HG02884 (cell line): ENCODE measurements around the gene NT5E.
A peak's percentile ranks its signal among the peaks of the same experiment; 100 is the strongest.

Source experiments
- ATAC-seq: cut with Tn5 transposase; IDR thresholded peaks from one replicate; pipeline ENCODE4 v1.9.1; 2021; ENCODE audit warnings: mild to moderate bottlenecking, moderate library complexity; ENCODE audit not compliant: unreplicated experiment

The NT5E gene

DNA sequence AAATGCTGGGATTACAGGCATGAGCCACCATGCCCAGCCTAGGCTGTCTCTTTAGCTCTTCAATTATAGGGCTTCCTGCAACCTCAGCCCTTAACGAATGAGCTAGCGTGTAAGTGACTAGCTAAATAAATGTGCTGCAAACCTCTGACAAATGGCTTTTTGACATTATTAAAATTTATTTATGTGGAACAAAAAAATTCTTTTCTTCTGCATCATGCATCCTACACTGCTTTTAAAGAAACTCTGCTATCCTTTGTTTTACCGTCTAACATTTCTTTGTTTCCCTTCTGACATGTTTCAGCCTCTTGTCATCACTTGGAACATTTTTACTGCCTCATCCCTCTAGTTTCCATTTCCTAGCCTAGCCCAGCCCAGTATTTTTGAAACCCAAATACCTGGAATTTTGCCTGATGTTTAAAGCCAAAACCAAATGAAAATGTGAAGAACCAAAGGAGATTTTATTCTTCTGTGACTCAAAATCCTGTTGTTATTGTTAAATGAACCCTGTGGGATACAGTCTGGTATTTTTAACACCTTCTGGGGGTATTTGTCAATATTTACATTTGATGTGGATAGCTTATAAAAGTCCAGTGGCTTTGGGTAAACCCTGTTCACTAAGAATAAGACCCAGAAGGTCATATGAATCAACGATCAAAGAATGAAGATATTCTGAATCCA is 9.5 kb downstream of the NT5E start:
- no peak for ATAC-seq

DNA sequence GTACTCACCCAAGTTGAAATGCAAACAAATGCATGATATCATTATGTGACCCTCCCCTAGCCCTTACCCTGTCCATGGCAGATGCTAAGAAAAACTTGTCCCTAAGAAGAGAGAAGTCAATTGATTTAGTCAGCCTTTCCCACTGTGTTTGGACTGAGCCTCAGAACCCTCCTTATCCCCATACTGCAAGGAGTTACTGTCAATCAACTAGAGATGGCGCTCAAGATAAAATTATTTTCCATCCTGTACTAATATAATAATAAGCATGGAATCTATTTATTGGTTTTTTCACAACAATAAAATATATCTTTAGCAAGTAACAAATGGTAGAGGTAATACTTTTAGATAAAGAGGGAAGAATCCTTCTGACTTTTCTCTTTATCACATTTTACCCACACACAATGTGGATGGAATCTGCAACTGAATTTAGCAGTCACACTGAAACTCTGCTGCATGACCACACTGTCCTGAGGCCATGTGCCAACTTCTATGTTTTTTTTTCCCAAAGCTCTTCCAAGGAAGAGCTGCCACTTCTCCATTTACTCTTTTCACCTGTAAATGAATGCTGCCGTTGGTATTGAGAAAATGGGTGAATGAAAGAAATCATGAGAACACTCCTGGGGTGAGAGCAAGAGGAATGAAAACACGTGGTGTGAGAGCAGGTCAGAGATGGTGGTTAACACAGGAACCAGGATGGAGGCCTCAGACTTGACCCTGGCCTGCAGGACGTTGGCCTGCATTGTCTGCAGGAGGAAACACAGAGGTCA is 10.5 kb downstream of the NT5E start:
- ATAC-seq: no peak

DNA sequence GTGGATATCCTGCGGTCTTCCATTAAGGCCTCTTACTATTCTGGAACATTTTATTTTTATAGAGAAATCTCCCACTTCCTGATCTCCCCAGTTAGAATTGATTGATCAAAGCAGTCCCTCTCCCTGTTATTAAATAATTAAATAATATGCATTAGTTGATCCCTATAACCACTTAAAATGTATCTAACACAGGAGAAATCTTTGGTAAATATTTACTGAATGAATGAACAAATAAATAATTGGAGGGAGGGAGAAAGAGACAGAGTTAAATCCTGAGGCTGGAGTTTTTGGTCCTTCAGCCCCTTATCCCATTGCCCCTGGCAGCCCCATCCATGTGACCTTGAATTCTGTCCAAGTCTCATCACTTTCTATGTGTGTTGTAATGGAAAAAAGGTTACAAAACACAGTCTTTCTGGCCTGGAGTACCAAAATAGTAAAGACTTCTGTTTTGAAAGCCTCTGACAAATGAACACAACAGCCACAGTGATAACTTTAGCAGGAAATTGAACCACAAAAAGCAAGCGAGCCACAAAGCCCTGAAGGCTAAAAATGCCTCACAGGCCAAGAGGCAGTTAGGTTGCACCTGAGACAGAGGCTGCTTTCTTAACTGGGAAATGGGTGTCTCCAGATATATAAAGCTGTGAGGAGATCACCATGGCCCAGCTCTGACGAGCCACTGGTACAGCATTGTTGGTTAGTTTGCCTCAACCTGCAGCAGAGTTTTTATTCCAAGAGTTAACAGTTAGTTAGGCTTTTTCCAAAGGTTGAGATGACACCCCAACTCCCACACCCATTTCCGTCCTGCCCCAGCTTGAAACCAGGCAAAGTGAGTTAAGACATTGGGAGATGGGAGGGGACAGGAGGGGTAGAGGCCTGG is 11.3 kb downstream of the NT5E start:
- ATAC-seq: peak; percentile 81

DNA sequence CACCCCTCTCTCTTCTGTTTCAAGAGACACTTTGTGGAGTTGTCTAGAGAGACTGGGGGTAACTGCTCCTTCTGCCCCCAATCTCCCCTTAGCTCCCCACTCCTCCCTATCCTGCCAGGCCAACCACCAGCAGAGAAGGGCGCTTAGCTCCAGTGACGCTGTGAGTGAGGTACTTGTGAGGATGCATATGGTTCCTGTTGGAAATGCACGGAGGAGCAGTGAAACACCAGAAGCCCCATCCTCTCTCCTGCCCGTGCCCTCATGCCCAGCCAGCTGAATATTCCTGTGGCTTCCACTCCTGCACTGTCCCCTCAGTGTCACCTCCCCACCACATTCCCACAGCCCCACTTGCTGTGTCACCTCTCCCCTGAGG is 11.9 kb downstream of the NT5E start:
- ATAC-seq: no peak

DNA sequence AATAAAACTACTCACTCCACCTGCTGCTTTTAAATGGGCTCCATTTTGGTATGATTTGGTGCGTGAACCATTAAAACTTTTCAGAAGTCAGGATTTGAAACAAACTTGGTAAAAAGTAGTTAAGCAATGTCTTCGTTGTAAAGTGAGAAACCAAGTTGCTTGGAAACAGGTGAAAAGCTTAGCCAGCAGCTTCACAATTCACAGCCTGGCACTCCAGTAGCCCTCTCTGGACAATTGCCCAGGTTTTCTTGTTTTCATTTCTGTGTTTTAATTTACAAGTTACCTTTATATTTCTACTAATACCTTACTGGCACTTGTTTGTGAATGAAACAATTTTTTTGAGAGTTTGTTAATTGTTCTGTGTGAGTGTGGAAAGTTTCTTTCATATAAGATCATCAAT is 12.8 kb downstream of the NT5E start:
- ATAC-seq: no peak

DNA sequence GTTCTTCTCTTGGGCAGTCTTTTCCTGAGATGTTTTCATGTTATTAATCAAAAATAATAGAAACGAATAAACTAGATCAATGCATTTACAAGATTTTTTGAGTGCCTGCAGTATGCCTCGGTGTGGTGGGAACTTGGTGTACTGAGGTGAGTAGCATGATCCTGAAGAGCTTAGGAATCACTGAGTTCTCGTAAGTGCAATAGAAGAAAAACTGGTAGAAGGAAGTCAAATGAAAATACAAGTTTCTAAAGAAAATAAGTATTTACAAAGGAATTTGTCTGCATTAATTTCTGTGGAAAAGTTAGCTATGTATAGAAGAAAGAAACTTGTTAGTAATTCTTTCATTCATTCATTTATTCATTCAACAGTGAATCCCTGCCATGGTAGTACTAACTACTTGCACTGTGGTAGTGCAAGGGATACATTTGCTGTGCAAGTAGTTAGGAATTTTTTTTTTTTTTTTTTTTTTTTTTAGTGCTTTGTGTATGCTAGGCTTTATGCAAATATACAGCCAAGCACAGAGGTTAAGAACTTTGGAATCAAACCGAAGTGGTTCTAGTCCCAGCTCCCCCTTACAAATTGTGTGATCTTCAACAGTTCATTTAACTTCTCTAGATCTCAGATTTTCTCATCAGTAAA is 13.9 kb downstream of the NT5E start:
- ATAC-seq: no peak

DNA sequence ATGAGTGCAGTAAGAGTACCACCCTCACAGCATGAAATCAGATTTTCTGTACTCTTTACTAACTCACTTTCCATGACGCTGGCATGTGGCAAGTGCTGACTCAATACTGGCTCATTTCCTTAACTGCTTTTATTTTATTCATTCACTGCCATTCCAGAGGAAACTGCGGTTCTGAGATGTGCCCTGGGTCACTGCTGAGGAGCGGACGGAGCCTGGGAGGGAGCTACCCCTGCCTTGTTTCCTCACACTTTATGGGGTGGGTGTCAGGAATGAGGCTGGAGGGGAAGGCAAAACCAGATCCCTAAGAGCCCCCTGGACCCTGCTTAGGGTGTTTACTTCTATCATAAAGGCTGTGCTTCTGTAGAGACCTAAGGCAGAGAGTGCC is 14.4 kb downstream of the NT5E start:
- no peak for ATAC-seq

DNA sequence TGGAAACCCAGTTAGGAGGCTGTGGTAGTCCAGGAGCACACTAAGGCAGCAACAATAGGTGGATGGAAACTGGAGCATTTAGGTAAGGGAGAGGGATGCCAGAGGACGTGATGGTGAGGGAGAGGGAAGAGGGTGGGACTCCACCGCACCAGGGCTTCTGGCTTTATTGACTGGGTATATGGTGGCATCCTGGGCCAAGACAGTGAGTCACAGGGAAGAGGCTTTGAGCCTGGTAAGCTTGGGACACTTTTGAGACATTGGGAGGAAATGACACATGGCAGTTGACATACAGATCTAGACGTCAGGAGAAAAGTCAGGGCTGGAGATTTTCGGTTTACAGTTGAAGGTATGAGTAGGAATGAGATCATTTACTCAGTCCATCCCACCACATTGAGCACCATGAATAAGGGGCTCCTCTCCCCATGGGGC is 14.9 kb downstream of the NT5E start:
- ATAC-seq: no peak

DNA sequence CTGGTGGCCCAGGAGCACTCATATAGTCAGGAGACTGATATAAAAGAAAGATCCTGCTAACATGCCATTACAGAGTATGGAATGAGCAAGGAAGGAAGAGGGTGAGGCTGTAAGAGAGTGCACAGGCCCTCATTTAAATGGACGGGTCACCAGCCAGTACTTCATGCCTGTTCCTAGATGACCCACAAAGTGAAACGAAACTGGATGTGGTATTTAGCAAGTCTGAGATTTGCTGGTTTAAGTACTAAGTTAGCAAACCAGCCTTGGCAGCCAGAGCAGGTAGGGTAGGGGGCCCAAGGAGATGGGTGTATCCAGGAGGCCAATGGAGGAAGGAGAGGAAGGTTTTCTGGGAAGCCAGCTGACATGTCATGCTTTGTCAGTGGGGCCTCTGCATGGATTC is 15.9 kb downstream of the NT5E start:
- peak; percentile 32 for ATAC-seq

DNA sequence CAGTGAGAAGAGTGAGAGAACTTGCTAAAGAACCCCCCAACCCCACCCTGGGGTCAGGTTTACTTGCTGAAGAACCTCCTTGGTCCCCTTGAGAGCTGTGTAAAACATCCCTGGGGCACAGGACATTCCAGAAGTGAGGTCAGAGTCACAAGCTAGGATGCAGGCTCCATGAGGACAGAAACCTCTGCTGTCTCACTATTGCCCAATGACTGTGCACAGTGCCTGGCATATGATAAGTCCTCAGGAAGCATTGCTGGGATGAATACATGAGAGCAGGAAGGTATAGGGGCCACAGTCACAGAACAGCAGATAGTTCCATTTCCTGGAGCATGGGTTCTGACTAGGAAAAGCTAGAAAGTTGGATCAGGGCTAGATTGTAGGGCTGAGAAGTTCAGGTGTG is 18.4 kb downstream of the NT5E start:
- no peak for ATAC-seq

DNA sequence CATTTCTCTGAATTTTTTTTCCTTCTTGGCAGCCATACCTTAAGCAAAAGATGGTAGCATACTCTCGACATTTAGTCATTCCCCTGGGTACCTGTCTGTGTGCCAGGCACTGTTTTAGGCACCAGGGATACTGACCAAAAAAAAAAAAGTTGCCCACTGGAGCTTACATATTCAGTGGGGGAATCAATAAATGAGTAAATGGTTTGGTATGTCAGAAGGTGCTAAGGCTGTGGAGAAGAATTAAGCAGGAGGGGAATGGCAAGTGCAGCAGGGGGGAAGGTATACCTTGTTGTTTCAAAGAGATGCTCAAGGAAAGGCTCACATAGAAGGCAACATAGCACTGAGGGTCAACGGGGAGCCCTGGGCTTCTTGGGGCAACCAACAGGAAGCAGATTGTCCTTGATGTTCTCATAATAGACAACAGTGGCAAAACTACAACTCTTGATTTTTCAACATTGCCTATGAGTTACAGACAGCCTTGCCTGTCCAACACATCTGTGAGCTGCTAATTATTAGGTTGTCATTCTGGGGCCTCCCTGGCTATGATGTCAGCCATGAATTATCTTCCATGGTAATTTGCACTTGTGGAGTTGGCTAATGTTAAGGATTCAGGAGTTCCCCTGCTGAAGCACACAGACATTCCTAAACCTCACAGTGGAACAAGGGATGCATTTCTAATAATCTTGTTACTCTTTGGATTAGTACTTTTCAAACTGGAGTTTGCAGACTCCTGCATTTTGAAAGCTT is 19.6 kb downstream of the NT5E start:
- ATAC-seq: no peak

DNA sequence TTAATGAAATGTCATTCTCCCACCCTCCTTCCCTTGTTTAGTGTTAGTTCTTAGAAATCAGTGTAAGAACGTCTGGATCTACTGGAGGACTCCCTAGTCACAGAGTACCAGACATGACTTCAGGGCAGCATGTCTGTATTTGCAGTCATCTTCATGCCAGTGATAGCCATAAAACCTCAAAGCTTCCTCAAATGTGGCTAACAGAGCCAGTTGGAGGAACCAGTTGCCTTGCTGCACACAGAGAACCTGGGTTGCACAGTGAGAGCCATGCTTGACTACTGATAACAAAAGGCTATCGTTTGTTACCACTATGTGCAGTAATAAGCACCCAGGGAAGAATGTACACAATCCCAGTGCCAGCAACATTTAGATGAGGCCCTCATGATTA is 20.1 kb downstream of the NT5E start:
- no peak for ATAC-seq

DNA sequence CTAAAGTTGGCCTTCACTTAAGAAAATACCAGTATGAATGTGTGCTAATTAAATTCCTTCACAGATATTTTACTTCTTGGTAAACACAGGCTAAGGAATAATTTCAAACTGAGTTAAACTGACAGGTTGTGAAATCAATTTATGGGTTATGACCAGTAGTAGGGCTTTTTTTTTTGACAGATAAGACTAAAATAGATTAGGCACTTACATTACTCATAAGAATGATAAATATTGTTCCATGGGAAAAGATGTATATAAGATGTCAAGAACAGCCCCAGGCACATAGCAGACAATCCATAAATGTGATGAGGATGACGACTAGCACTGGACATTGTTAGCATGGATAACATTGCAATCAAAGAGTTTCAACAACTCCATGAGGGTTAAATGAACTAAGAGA is 22.9 kb downstream of the NT5E start:
- ATAC-seq: no peak

DNA sequence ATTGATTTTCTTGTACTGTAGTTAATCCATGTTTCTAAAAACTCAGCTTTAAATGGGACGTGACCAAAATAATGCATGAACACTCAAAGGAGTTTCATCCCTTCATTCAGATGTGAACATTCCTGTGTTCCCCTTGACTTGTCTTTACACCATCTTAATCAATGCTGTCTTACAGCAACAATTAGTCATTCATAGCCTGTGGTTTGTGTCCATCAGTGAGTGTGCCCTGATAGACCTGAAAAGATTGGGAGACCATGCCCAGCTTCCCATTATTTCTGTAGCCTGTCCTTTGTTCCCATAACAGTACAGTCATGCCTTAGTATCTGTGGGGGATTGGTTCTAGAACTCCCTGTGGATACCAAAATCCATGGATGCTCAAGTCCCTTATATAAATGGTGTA is 23.9 kb downstream of the NT5E start:
- no peak for ATAC-seq

DNA sequence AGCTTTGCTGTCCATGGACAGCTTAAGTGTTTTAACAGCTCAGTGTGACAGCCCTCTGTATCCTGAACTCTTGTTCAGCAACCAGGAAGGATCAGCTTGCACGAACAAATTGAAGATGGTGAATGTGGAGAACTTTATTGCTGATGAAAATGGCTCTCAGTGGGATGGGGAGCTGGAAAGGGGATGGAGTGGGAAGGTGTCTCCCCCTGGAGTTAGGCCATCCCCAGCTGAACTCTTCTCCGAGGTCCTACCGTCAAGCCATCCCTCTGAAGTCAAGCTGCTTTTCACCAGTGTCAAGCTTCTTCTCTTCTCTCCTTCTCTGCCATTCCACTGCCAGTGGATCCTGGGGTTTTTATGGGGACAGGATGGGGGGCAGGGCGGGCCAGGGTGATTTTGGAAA is 26.6 kb downstream of the NT5E start:
- no peak for ATAC-seq

DNA sequence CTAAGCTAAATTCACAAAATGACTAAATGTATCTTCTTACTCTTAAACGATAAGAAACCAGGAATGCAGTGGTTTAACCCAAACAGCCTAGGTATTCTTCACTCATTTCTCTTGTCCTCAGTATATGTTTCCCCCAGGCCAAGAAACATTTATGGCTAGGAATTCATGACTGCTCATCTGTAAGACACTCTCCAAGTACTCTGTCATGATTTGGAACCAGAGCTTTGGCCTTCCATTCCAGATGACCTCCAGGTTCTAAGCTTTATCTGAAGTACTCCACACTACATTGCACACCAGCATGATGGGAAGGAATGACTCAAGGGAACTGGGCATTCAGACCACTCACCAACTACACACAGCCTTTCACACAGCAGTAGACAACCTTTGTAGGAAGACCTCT is 29.3 kb downstream of the NT5E start:
- no peak for ATAC-seq

DNA sequence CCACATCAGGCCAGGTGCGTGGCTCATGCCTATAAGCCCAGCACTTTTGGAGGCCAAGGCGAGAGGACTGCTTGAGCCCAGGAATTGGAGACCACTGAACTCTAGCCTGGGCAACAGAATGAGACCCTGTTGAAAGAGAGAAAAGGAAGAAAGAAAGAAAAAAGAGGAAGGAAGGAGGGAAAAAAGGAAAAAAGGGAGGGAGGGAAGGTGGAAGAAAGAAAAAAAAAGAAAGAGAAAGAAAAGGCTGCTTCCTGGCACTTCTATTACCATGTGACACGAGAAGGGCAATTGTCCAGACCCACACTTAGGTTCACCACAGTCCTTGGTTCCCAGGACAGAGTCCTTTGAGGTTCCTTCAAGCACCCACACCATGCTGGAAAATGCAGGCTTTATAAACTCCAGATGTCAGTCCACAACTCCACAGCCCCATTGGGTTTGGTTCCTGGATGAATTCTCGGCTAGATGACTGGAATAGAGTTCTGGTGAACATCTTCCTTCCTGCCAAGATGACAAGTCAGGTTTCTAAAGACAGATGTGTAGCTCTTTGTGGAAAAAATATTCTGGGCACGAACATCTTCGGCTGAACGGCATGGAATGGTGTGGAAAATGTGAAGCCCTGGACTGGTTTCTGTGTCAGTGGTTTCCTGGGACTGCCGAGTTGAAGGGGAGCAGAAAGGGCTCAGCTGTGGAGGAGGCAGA is 32.5 kb downstream of the NT5E start:
- no peak for ATAC-seq

DNA sequence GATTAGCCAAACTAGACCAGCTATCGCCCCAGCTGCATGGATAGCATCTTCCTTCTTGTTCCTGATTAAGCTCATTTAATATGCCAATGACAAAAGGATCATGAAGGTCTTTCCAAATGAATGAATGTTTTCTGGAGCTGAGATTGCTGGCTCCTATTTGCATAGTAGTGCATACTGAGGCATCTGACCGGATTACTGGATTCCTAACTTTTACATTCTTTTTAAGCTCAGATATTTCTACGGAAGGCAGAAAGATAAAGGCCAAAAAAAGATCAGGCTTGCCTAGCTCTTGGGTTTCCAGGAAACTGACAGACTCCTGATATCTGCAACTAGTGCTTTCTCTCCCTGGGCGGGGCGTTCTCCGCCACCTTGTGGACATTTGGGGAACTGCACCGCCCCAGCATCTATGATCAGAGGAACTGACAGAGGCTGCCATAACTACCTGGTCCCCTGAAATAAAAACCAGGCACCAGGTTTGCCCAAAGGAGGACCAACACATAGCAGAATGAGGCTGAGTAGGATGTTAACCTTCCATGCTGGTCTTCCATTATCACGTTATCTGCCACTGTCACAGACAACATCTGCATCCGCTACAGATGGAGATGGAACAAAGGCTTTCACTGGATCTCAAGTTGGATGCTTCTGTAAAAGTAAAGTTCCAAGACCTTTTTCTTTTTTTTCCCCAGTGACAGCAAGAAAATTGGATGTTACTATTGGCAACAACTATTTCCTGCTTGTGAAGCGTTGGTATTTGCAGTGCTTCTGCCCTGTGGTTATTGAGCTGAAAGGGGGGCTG is 33.2 kb downstream of the NT5E start:
- ATAC-seq: peak; percentile 92

DNA sequence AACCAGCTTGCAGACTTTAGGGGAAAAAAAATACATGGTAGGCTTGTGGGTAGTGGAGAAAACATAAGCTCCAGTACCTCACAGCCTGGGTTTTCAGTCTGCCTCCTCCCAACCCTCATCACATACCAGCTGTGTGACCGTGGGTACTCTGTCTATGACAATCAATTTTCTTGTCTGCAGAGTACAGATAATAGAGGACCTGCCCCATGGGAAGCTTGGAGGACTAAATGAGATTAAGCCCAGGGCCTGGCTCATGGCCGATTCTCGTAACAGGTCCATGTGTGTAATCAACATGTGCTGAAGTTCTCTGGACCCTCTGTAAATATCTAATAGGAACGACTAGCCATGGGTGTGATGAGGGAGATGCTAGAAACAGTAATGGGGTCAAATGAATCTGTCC is 34.0 kb downstream of the NT5E start:
- ATAC-seq: no peak
